Fibroblast of skin of right quadriceps (primary cell): ENCODE data around the gene DDX1.

ENCODE experiments used
- DNase-seq: peaks from one replicate; pipeline ENCODE4 v3.0.0-alpha.2; 2013

Gene DDX1

DNA sequence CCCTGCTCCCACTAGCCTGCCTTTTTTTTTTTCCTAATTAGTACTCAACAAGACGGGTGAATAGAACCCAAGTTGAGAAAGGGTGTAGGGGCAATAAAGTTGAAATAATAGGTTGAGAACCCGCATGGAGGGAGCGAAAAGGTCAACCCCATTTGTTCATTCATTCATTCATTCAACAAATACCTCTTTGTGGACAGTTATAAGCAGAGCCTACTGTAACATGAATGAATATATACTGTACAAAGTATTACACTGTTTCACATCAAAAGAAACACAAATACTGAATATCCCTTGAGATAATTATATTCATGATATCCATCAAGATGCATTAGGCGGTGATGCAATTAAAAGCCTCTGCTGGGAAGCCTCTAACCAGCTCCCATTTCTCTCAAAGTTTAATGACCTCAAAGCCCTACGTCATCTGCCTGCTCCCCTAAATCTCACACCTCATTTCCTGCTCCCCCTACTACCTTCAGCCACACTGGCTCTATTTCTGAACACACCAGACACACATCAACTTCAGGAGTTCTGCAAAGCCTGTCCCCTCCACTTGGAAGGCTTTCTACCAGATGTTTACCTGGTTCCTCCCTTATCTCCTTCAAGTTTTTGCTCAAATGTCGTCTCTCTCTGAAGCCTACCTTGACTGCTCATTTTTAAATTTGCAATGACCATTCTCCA, 29.2 kb upstream of the DDX1 start:
- no peak for DNase-seq

GRCh38 chr2:15563227-15564100, 28.2 kb upstream of the DDX1 start:
- DNase-seq = no peak

DNA sequence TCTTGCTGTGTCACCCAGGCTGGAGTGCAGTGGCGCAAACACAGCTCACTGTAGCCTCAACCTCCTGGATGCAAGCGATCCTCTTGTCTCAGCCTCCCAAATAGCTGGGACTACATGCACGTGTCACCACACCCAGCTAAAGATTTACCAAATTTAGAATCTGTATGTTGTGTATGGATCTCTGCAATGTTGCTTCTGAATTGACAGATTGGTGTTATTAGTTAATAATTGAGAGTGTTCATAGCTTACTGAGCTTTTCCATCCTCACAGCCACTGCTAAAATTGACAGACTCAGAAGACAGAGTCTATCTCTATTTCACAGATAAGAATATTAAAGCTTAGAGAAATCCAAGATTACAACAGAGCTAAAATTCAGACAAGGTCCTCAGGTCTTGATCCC, 26.3 kb upstream of the DDX1 start:
- DNase-seq = no peak

- no peak for DNase-seq
Observed at GRCh38 chr2:15565994-15566671, 25.5 kb upstream of the DDX1 start.

- DNase-seq = no peak
Observed at GRCh38 chr2:15566912-15567311, 24.8 kb upstream of the DDX1 start.

DNA sequence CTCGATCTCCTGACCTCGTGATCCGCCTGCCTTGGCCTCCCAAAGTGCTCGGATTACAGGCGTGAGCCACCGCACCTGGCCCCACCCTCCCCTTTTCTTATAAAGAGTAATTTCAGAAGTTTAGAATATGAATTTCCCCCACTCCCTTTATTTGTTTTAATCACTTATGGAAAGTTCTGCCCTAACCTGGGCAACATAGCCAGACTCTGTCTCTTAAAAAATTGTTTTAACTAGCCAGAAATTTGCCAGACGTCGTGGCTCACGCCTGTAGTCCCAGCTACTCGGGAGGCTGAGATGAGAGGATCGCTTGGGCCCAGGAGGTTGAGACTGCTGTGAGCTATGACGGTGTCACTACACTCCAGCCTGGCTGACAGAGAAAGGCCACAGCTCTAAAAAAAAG, 22.8 kb upstream of the DDX1 start:
- DNase-seq = no peak

DNA sequence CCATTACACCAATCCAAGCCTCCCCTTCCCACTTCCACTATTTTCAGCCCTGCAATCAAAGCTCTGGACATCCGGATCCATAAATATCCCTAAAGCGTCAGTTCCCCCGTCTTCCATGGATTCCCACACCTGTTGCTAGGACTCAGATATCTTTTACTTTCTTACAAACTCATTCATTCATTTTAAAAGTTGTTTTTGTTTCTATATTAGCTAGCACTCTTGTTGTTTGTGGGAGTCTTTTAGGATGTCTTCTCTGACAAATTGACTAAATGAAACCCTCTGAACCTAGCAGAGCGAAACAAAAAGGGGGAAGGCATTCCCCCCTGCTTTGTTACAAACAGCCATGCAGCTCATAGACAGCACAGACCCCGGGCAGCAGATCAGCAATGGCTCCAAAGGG, 21.6 kb upstream of the DDX1 start:
- DNase-seq = no peak

DNA sequence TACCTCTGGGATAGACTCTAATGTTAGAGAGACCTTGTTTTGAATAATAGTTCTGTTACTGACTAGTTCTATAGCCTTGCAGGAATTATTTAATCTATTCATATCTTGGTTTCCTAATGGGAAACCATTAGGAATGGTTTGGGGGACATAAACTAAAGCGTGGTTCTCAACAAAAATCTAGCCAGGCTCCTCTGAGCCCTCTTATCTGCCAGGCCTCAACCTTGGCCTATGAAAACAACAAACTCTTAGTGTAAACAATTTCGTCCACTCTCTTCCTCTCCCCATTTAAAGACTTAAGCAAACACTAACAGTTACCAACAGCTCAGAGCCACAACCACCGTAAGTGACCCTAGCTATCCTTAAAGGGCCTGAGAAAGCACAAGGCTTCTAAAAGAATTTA, 19.9 kb upstream of the DDX1 start:
- DNase-seq = no peak

DNA sequence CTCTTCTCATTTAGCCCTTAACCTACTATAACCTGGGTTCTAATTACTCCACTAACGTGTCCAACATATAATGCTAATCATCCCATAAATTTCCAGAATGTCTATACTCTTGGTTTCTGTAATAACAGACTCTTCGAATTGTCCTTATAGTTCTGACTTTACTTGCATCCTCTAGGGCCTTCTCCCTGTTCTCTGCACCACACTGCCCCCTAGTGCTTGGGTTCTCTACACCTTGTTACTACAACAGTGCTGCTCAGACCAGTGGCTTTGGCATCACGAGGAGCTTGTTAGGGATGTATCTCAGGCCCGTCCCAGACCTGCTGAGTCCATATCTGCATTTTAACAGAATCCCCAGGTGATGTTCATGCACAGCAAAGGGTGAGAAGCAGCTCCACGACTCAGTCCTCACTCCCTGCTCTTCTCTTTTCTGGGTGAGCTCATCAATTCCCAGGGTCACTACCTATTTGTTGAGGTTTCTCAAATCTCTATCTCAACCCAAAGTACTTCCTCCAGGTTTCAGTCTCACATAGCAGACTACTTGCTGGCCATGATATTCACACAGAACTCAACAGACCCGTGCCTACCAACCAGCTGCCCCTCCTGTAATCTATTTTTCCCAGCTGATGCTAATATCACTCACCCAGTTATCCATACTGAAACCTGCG, 14.5 kb upstream of the DDX1 start:
- DNase-seq = peak; percentile 75

DNA sequence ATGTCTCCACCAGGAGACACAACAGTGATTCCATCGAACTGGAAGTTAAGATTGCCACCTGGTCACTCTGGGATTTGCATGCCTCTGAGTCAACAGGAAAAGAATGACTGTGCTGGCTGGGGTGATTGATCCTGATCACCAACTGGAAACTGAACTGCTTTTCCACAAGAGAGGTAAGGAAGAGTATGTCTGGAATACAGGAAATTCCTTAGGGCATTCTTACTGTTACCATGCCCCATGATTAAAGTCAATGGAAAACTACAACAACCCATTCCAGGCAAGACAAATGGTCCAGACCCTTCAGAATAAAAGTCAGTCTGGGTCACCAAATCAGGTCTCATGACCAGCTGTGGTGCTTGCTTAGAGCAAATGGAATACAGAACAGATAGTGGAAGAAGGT, 12.0 kb upstream of the DDX1 start:
- DNase-seq = peak; percentile 13

GRCh38 chr2:15580451-15580850, 11.2 kb upstream of the DDX1 start:
- DNase-seq = no peak

- no peak for DNase-seq
Observed at GRCh38 chr2:15582710-15583357, 8.8 kb upstream of the DDX1 start.

DNA sequence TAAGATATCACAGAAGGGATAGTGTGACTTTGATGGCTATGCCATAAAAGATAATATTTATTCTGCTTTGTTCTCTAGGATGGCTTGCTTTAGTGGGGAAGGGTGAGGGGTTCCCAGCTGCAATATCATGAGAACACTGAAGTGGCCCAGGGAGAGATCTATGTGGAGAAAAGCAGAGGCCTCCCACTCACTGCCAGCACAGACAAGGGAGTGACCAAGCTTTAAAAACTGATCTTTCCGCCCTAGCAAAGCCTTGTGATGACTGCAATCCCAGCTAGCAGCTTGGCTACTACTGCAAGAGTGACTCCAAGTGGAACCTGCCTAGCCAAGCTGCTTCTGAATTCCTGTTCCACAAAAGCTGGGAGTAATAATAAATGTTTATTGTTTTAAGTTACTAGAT, 7.8 kb upstream of the DDX1 start:
- DNase-seq = no peak

- no peak for DNase-seq
Observed at GRCh38 chr2:15584316-15584715, 7.4 kb upstream of the DDX1 start.

- DNase-seq = no peak
Observed at GRCh38 chr2:15584767-15585469, 6.8 kb upstream of the DDX1 start.

- DNase-seq = peak; percentile 64
Observed at GRCh38 chr2:15588329-15588919, 3.2 kb upstream of the DDX1 start.

DNA sequence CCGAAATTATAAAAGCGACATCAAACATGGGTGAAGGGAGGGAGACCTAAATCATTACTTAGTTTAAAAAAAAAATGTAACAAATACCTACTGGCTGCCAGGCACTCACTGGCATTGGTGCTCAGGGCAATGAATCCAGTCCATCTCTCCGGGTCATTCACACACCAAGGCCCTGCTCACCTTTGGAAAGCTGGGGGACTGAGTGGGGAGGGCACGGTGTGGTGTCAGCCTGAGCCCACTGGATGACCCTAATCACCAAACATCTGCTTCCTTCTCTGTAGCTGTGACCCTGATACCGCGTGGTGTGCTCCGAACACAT, 336 bp upstream of the DDX1 start:
- DNase-seq = no peak

DNA sequence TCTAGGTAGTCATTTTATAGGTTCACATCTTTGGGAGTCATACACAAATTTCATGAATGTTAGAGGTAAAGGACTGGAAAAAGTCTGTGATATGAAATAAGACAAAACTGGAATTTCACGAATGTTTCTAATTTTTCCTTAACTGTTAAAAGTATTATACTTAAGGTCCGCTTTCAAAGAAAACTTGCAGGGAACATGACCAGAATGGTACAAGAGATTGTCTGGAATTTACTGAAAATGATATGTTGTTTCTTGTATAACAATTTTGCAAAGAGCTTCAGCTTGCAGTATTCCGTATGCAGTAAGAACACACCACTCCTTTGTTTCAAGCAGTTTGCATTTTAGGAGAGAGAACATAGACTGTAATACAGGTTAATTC, 1.6 kb downstream of the DDX1 start:
- DNase-seq = no peak

GRCh38 chr2:15594291-15595256, 2.9 kb downstream of the DDX1 start:
- DNase-seq = no peak

- no peak for DNase-seq
Observed at GRCh38 chr2:15595342-15595905, 3.8 kb downstream of the DDX1 start.
